ENCODE data around the gene BHLHE23. TPM values are rescaled to one million over a fixed set of nuclear protein-coding genes. Genes with fewer than 3 reads are reported as not detected.

Gene BHLHE23
- total and polyA plus RNA-seq, 3 donors from 2014 or later, result 5.3 to 6.6 TPM; not detected in 1

- no peaks in the 10 kb centered on the region for H3K4me1 ChIP-seq
- H3K4me3 ChIP-seq, result no peak overlapping the region
- no peaks in the 10 kb centered on the region for H3K36me3 ChIP-seq (ENCODE audit: low read depth, missing control alignments)
- intact Hi-C loops (cut with DNase I; ENCODE audit: low total_unique reads), result no loop called here
- DNase-seq, result no peak
- WGBS, 2 donors, result 89% methylated on average over 10 of the region's 10 CpGs
- TF ChIP-seq CTCF (IDR thresholded peaks at IDR 0.05) (no peak), POLR2A (IDR thresholded peaks at IDR 0.05) (no peak)
- H3K9me3 ChIP-seq, result no peaks in the 10 kb centered on the region
- no peak overlapping the region for H3K27ac ChIP-seq
- no peaks in the 10 kb centered on the region for H3K27me3 ChIP-seq
These were observed 40.5 kb upstream of the BHLHE23 start for GRCh38 chr20:63047267-63047666.

GRCh38 chr20:63046841-63047240 is 40.1 kb upstream of the BHLHE23 start:
- Histone ChIP-seq H3K27me3 (no peaks in the 10 kb centered on the region), H3K9me3 (no peaks in the 10 kb centered on the region), H3K4me3 (no peak overlapping the region), H3K27ac (no peak overlapping the region), H3K4me1 (no peaks in the 10 kb centered on the region), H3K36me3 (ENCODE audit: low read depth, missing control alignments) (no peaks in the 10 kb centered on the region)
- DNase-seq, result no peak
- 84 to 85% methylated on average over 9 of the region's 9 CpGs for WGBS, 2 donors
- intact Hi-C loops (cut with DNase I; ENCODE audit: low total_unique reads), result no loop called here
- no peak for TF ChIP-seq CTCF (IDR thresholded peaks at IDR 0.05)
- TF ChIP-seq POLR2A (IDR thresholded peaks at IDR 0.05), result no peak

- intact Hi-C loops (cut with DNase I; ENCODE audit: low total_unique reads), result no loop called here
- H3K9me3 ChIP-seq, result no peaks in the 10 kb centered on the region
- no peaks in the 10 kb centered on the region for H3K36me3 ChIP-seq (ENCODE audit: low read depth, missing control alignments)
- H3K4me1 ChIP-seq, result no peaks in the 10 kb centered on the region
- DNase-seq, result no peak
- no peak overlapping the region for H3K4me3 ChIP-seq
- TF ChIP-seq CTCF (IDR thresholded peaks at IDR 0.05) (no peak), POLR2A (IDR thresholded peaks at IDR 0.05) (no peak)
- no peak overlapping the region for H3K27ac ChIP-seq
- WGBS, 2 donors, result 80 to 82% methylated on average over 12 of the region's 12 CpGs
- no peaks in the 10 kb centered on the region for H3K27me3 ChIP-seq
These were observed 39.2 kb upstream of the BHLHE23 start for GRCh38 chr20:63045991-63046390.

- DNase-seq, result no peak
- 90 to 100% methylated on average over 6 to 14 of the region's 14 CpGs for WGBS, 2 donors
- Histone ChIP-seq H3K36me3 (ENCODE audit: low read depth, missing control alignments) (no peaks in the 10 kb centered on the region), H3K27me3 (no peaks in the 10 kb centered on the region), H3K4me3 (no peak overlapping the region), H3K9me3 (no peaks in the 10 kb centered on the region), H3K27ac (no peak overlapping the region), H3K4me1 (no peaks in the 10 kb centered on the region)
- TF ChIP-seq CTCF (IDR thresholded peaks at IDR 0.05), result no peak
- no peak for TF ChIP-seq POLR2A (IDR thresholded peaks at IDR 0.05)
- intact Hi-C loops (cut with DNase I; ENCODE audit: low total_unique reads), result no loop called here
These were observed 38.6 kb upstream of the BHLHE23 start for GRCh38 chr20:63045401-63045800.

- no peaks in the 10 kb centered on the region for H3K9me3 ChIP-seq
- TF ChIP-seq POLR2A (IDR thresholded peaks at IDR 0.05), result no peak
- TF ChIP-seq CTCF (IDR thresholded peaks at IDR 0.05), result no peak
- no peak overlapping the region for H3K4me3 ChIP-seq
- H3K4me1 ChIP-seq, result no peaks in the 10 kb centered on the region
- no peak overlapping the region for H3K27ac ChIP-seq
- DNase-seq, result no peak
- 72 to 79% methylated on average over 14 to 16 of the region's 16 CpGs for WGBS, 2 donors
- H3K27me3 ChIP-seq, result no peaks in the 10 kb centered on the region
- H3K36me3 ChIP-seq (ENCODE audit: low read depth, missing control alignments), result no peaks in the 10 kb centered on the region
- intact Hi-C loops (cut with DNase I; ENCODE audit: low total_unique reads), result no loop called here
These were observed 37.8 kb upstream of the BHLHE23 start for GRCh38 chr20:63044605-63045004.
